GM12878 (cell line): ENCODE results near the gene SHB. TPM values are rescaled to one million over a fixed set of nuclear protein-coding genes. Genes with fewer than 3 reads are reported as not detected.

Experiments
- ATAC-seq: fragments of 200-7000 bp; cut with Tn5 transposase; 3 replicates; pipeline ENCODE4 v1.9.1; 2020; ENCODE audit warnings: mild to moderate bottlenecking, moderate library complexity
- BruUV-seq: library from RNA; stranded (reverse); fragments of 400-500 nt; replicated peaks from 2 replicates; lab custom pipeline; 2021; lab: Mats Ljungman, UMichigan
- CTCF ChIA-PET: fragments of 300-600 bp; sonication (Branson Sonifier 250); formaldehyde crosslinking; extraction: SDS; loops from one replicate; lab custom pipeline; 2021; ENCODE audit warnings: inconsistent platforms; lab: Yijun Ruan, JAX
- POLR2A ChIA-PET: fragments of 350-600 bp; formaldehyde crosslinking; extraction: SDS; loops from one replicate; lab custom pipeline; 2021; ENCODE audit warnings: inconsistent platforms; lab: Charles Lee
- RAD21 ChIA-PET: fragments of 300-600 bp; sonication (Branson Sonifier 250); formaldehyde crosslinking; loops from one replicate; lab custom pipeline; 2023; ENCODE audit warnings: antibody characterized with exemption; ENCODE audit not compliant: unreplicated experiment; lab: Charles Lee
- SMC1A ChIA-PET: fragments of 300-600 bp; sonication (Branson Sonifier 250); formaldehyde crosslinking; loops from one replicate; lab custom pipeline; 2023; ENCODE audit not compliant: unreplicated experiment, uncharacterized antibody; lab: Charles Lee
- DNase-seq: peaks from one replicate; pipeline ENCODE4 v3.0.0-alpha.2; 2011; ENCODE audit warnings: low read depth, low spot score
- FAIRE-seq: peaks from 3 replicates; lab custom pipeline; 2011; peaks lifted over from hg19 to GRCh38; lab: Jason Lieb, UNC
- H2AFZ ChIP-seq: 2 replicates; pipeline ENCODE4 v1.6.0; 2011; ENCODE audit warnings: low read depth, low read length, control low read depth; ENCODE audit not compliant: control insufficient read depth
- H3K27ac ChIP-seq: 2 replicates; pipeline ENCODE4 v1.5.1; 2011; ENCODE audit warnings: control low read depth; ENCODE audit not compliant: control insufficient read depth, insufficient read depth
- H3K27me3 ChIP-seq, 2 experiments: replicated peaks in 1 of 2; 2 replicates each; pipeline versions ENCODE4 v1.6.0 to v1.6.1; 2011; ENCODE audit warnings: low read length in 1 of 2; ENCODE audit not compliant: control insufficient read depth in 2 of 2, insufficient read depth in 2 of 2
- H3K36me3 ChIP-seq, 2 experiments: 2 replicates each; pipeline ENCODE4 v1.5.1; 2011; ENCODE audit warnings: low read length in 1 of 2; ENCODE audit not compliant: control insufficient read depth in 2 of 2, insufficient read depth in 2 of 2
- H3K4me1 ChIP-seq: 2 replicates; pipeline ENCODE4 v1.6.1; 2011; ENCODE audit warnings: mild to moderate bottlenecking, low read length, moderate library complexity, mixed read lengths; ENCODE audit not compliant: control insufficient read depth, insufficient read depth
- H3K4me2 ChIP-seq: 2 replicates; pipeline ENCODE4 v1.6.0; 2011; ENCODE audit warnings: control low read depth; ENCODE audit not compliant: control insufficient read depth, insufficient read depth
- H3K4me3 ChIP-seq: fragments of 200-600 bp; sonication (generic); 2 replicates; pipeline ENCODE4 v1.5.1; 2016
- H3K79me2 ChIP-seq: 2 replicates; pipeline ENCODE4 v1.6.0; 2011; ENCODE audit warnings: low read length; ENCODE audit not compliant: control insufficient read depth, insufficient read depth
- H3K9ac ChIP-seq: 2 replicates; pipeline ENCODE4 v1.8.0; 2011; ENCODE audit warnings: low read length, control low read depth, mixed read lengths; ENCODE audit not compliant: control insufficient read depth, insufficient read depth
- H3K9me3 ChIP-seq: replicated peaks from 3 replicates; pipeline ENCODE4 v1.5.1; 2011; ENCODE audit warnings: mild to moderate bottlenecking, low read length; ENCODE audit not compliant: control insufficient read depth, insufficient read depth
- H4K20me1 ChIP-seq: 2 replicates; pipeline ENCODE4 v1.6.0; 2011; ENCODE audit not compliant: control insufficient read depth, insufficient read depth
- CEBPZ ChIP-seq: fragments of 150-350 bp; IDR thresholded peaks from 2 replicates; pipeline ENCODE4 v1.6.1; 2016; ENCODE audit warnings: low read depth, low read length
- HSF1 ChIP-seq: fragments of 150-350 bp; IDR thresholded peaks from 2 replicates; pipeline ENCODE4 v1.6.1; 2014; ENCODE audit warnings: mild to moderate bottlenecking, low read depth, low read length
- IRF5 ChIP-seq: fragments of 450-650 bp; IDR thresholded peaks from 2 replicates; pipeline ENCODE4 v1.6.1; 2017; ENCODE audit warnings: borderline replicate concordance
- KLF5 ChIP-seq: fragments of 450-650 bp; IDR thresholded peaks from 2 replicates; pipeline ENCODE4 v1.6.1; 2014; ENCODE audit warnings: mild to moderate bottlenecking; ENCODE audit not compliant: partially characterized antibody
- MTA3 ChIP-seq: IDR thresholded peaks from 2 replicates; pipeline ENCODE4 v1.6.1; 2012; ENCODE audit warnings: low read length, inconsistent platforms, borderline replicate concordance
- PBX3 ChIP-seq: IDR thresholded peaks from 2 replicates; pipeline ENCODE4 v1.6.1; 2011; ENCODE audit warnings: mild to moderate bottlenecking, low read depth, low read length, moderate library complexity; ENCODE audit not compliant: insufficient replicate concordance
- SMAD5 ChIP-seq: IDR thresholded peaks from 2 replicates; pipeline ENCODE4 v1.6.1; 2016; ENCODE audit warnings: antibody characterized with exemption, low read depth
- ZNF24 ChIP-seq: fragments of 450-650 bp; IDR thresholded peaks from 2 replicates; pipeline ENCODE4 v1.6.1; 2017; ENCODE audit warnings: antibody characterized with exemption, mild to moderate bottlenecking
- WGBS: methylation state at CpG from one replicate; pipeline ENCODE4 v1.1.6; 2016; ENCODE audit warnings: low lambda C conversion rate; ENCODE audit not compliant: insufficient replicate concordance, insufficient coverage; ENCODE audit errors: missing lambda C conversion rate; 5-methylcytosine and 5-hydroxymethylcytosine counted together
- in situ Hi-C: fragments of 300-500 bp; cut with MboI; formaldehyde crosslinking; loops from 9 replicates; pipeline ENCODE4 v1.14.3; 2018; ENCODE audit warnings: mixed read lengths
- intact Hi-C: fragments of 100-400 bp; cut with micrococcal nuclease; formaldehyde crosslinking; loops from one replicate; pipeline ENCODE4 v1.14.2; 2022; ENCODE audit not compliant: unreplicated experiment
- polyA plus RNA-seq, 11 experiments: library from polyadenylated mRNA; depleted of rRNA in 4 of 11; unstranded in 6 of 11; stranded (reverse) in 5 of 11; fragments of >200 nt; fragmentation: Nextera tagmentation in 4 of 11; fragmentation: Illumina TruSeq in 1 of 11; extraction: Ambion mirVana in 4 of 11; extraction: Trizol in 1 of 11; gene quantifications; 1 replicate in 1 of 11; 2 replicates in 10 of 11; pipeline versions ENCODE4 v1.2.1 to v1.2.3, GENCODE V29; 2011 to 2016; ENCODE audit warnings: inconsistent platforms in 2 of 11, missing spikeins in 2 of 11, low read depth in 1 of 11
- total RNA-seq, 4 experiments: library from RNA; depleted of rRNA in 3 of 4; stranded (reverse); fragments of >200 nt in 3 of 4; fragmentation: Illumina TruSeq in 1 of 4; extraction: Trizol in 1 of 4; gene quantifications; 2 replicates each; pipeline versions ENCODE4 v1.2.1 to v1.2.3, GENCODE V29; 2013 to 2021

The SHB gene
- total and polyA plus RNA-seq, 10 of the 15 experiments (the other 5 are each of a cell fraction or from before 2014, with no cell fraction given), result 0.29 to 6.2 (median 1.3) TPM

- TF ChIP-seq PBX3 (no peak), CEBPZ (no peak), SMAD5 (no peak), KLF5 (no peak)
These were observed 104.9 kb downstream of the SHB start (continued) for GRCh38 chr9:37963936-37964739.

- Histone ChIP-seq H3K79me2 (no peaks in the 10 kb centered on the region), H3K27me3 (no peaks in the 10 kb centered on the region), H3K27ac (no peak overlapping the region), H3K4me3 (no peak overlapping the region), H4K20me1 (no peaks in the 10 kb centered on the region), H3K36me3 (no peaks in the 10 kb centered on the region), H2AFZ (no peak overlapping the region), H3K9ac (no peak overlapping the region), H3K4me2 (no peak overlapping the region), H3K4me1 (peaks cover 3% of the 10 kb centered on the region; the same call in 1 of the 2 replicates), H3K9me3 (no peaks in the 10 kb centered on the region)
- ATAC-seq, result no peak
- POLR2A ChIA-PET, result interaction anchor here (0.6 kb wide), 1 partner anchor 62 kb away, joined by 7 read pairs; no protein-coding TSS in a partner anchor
- intact Hi-C loops, result no loop called here
- FAIRE-seq, result no peak
- 53% methylated on average over 3 of the region's 3 CpGs for WGBS
- in situ Hi-C loops, result no loop called here
- no peak for DNase-seq
- SMC1A ChIA-PET, result interaction anchor here (1.9 kb wide), 1 partner anchor 38 kb away, joined by 5 read pairs; no protein-coding TSS in a partner anchor
- CTCF ChIA-PET, result interaction anchor here (1.2 to 1.8 kb wide), 3 partner anchors 20 to 106 kb away, joined by 3 to 5 read pairs (median 3); no protein-coding TSS in a partner anchor
- no TSS peak for BruUV-seq
- RAD21 ChIA-PET, result interaction anchor here (1.2 kb wide), 1 partner anchor 127 kb away, joined by 3 read pairs; no protein-coding TSS in a partner anchor
- TF ChIP-seq MTA3 (no peak), ZNF24 (no peak), HSF1 (no peak), IRF5 (no peak)
These were observed 107.7 kb downstream of the SHB start for GRCh38 chr9:37961351-37961750.
